OCI-LY1 (cell line): Measurements from ENCODE around the gene MEGF6.

Experiments
- H2AFZ ChIP-seq: fragments of 200-600 bp; sonication (generic), shearing (Covaris generic); 2 replicates; pipeline ENCODE4 v1.6.0; 2014; ENCODE audit warnings: antibody characterized with exemption, mild to moderate bottlenecking, low read length
- H3F3A ChIP-seq: fragments of 200-600 bp; sonication (generic), shearing (Covaris generic); 2 replicates; pipeline ENCODE4 v1.6.0; 2014; ENCODE audit warnings: mild to moderate bottlenecking, antibody characterized with exemption, low read length, moderate library complexity; ENCODE audit not compliant: insufficient read depth
- H3K27ac ChIP-seq: fragments of 200-600 bp; sonication (generic); 2 replicates; pipeline ENCODE4 v1.5.1; 2014; ENCODE audit warnings: low read length, mixed run types, mild to moderate bottlenecking, low read depth; ENCODE audit not compliant: poor library complexity, severe bottlenecking
- H3K27me3 ChIP-seq: fragments of 200-600 bp; sonication (generic); 2 replicates; pipeline ENCODE4 v1.6.0; 2014; ENCODE audit warnings: antibody characterized with exemption, mild to moderate bottlenecking, low read length, moderate library complexity; ENCODE audit not compliant: insufficient read depth
- H3K36me3 ChIP-seq: fragments of 200-600 bp; sonication (generic); 2 replicates; pipeline ENCODE4 v1.6.1; 2014; ENCODE audit warnings: mild to moderate bottlenecking, antibody characterized with exemption, low read length, moderate library complexity, mixed read lengths; ENCODE audit not compliant: insufficient read depth
- H3K4me1 ChIP-seq: fragments of 200-600 bp; sonication (generic); 2 replicates; pipeline ENCODE4 v1.5.1; 2014; ENCODE audit warnings: mild to moderate bottlenecking, low read length, moderate library complexity; ENCODE audit not compliant: insufficient read depth, severe bottlenecking
- H3K4me2 ChIP-seq: fragments of 200-600 bp; sonication (generic), shearing (Covaris generic); 2 replicates; pipeline ENCODE4 v1.6.1; 2014; ENCODE audit warnings: low read length
- H3K4me3 ChIP-seq: fragments of 200-600 bp; sonication (generic); 2 replicates; pipeline ENCODE4 v1.5.1; 2014; ENCODE audit warnings: low read length, low read depth, mild to moderate bottlenecking, mixed read lengths; ENCODE audit not compliant: poor library complexity, severe bottlenecking
- H3K79me2 ChIP-seq: fragments of 200-600 bp; shearing (Covaris generic); 2 replicates; pipeline ENCODE4 v1.6.1; 2016; ENCODE audit warnings: mixed run types, low read length, mixed read lengths; ENCODE audit not compliant: insufficient read depth
- H3K9ac ChIP-seq: fragments of 200-600 bp; sonication (generic), shearing (Covaris generic); 2 replicates; pipeline ENCODE4 v1.6.1; 2014; ENCODE audit warnings: mild to moderate bottlenecking, low read length, mixed read lengths
- H3K9me2 ChIP-seq: fragments of 200-600 bp; sonication (generic), shearing (Covaris generic); 2 replicates; pipeline ENCODE4 v1.6.1; 2014; ENCODE audit warnings: low read depth, mild to moderate bottlenecking, low read length, mixed read lengths
- H3K9me3 ChIP-seq: fragments of 200-600 bp; shearing (Covaris generic); 2 replicates; pipeline ENCODE4 v1.6.1; 2014; ENCODE audit warnings: low read length, mixed read lengths
- H4K20me1 ChIP-seq: fragments of 200-600 bp; sonication (generic), shearing (Covaris generic); 2 replicates; pipeline ENCODE4 v1.6.0; 2016; ENCODE audit warnings: mild to moderate bottlenecking, low read length; ENCODE audit not compliant: insufficient read depth
- CTCF ChIP-seq: fragments of 200-600 bp; sonication (generic), shearing (Covaris generic); IDR thresholded peaks from 2 replicates; pipeline ENCODE4 v1.5.1; 2017; ENCODE audit warnings: mild to moderate bottlenecking, antibody characterized with exemption, low read length, moderate library complexity, mixed read lengths
- EZH2 ChIP-seq: fragments of 200-600 bp; sonication (generic), shearing (Covaris generic); IDR thresholded peaks from 2 replicates; pipeline ENCODE4 v1.8.0; 2017; ENCODE audit warnings: borderline replicate concordance, mixed run types, mild to moderate bottlenecking, antibody characterized with exemption, low read length, moderate library complexity, mixed read lengths

Gene MEGF6

GRCh38 chr1:3614755-3615742 is 3.7 kb upstream of the MEGF6 start:
- H3K4me1 ChIP-seq = no peaks in the 10 kb centered on the region
- TF ChIP-seq EZH2 = no peak
- TF ChIP-seq CTCF = peak; percentile 61
- no peaks in the 10 kb centered on the region for H3F3A ChIP-seq
- H3K9me3 ChIP-seq = no peaks in the 10 kb centered on the region
- no peaks in the 10 kb centered on the region for H3K9me2 ChIP-seq
- no peaks in the 10 kb centered on the region for H3K79me2 ChIP-seq
- H3K27me3 ChIP-seq = 0 out of 2 replicates have a peak, but pooled peaks cover 14% of the 10 kb centered on the region
- H3K4me2 ChIP-seq = no peak overlapping the region
- no peak overlapping the region for H2AFZ ChIP-seq
- no peak overlapping the region for H3K9ac ChIP-seq
- H3K36me3 ChIP-seq = no peaks in the 10 kb centered on the region
- H4K20me1 ChIP-seq = no peaks in the 10 kb centered on the region
- H3K27ac ChIP-seq = no peak overlapping the region
- H3K4me3 ChIP-seq = no peak overlapping the region

DNA sequence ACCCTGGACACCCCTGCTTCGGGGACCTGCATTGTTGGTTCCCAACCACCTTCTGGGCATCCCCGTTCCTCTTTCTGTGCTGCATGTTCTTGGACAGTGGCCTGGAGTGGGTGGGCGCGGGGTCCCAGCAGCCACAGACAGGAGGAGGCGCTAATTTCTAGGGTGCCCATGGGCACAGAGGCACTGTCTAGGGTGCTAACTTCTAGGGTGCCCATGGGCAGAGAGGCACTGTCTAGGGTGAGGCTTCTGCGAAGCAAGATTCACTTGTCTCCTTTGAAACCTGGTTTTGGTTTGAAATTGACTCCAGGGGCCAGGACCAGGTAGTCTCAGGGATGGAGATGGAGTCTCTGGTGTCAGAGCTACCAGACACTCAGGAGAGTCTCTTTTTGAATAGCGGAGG is 815 bp upstream of the MEGF6 start:
- Histone ChIP-seq H3K4me2 (no peak overlapping the region), H3K27ac (no peak overlapping the region), H4K20me1 (no peaks in the 10 kb centered on the region), H3K36me3 (no peaks in the 10 kb centered on the region), H3F3A (no peaks in the 10 kb centered on the region), H3K9me3 (no peaks in the 10 kb centered on the region), H3K27me3 (0 out of 2 replicates have a peak, but pooled peaks cover 14% of the 10 kb centered on the region), H3K4me3 (no peak overlapping the region), H3K79me2 (no peaks in the 10 kb centered on the region), H2AFZ (no peak overlapping the region), H3K4me1 (no peaks in the 10 kb centered on the region), H3K9me2 (no peaks in the 10 kb centered on the region), H3K9ac (no peak overlapping the region)
- TF ChIP-seq CTCF (no peak), EZH2 (no peak)

DNA sequence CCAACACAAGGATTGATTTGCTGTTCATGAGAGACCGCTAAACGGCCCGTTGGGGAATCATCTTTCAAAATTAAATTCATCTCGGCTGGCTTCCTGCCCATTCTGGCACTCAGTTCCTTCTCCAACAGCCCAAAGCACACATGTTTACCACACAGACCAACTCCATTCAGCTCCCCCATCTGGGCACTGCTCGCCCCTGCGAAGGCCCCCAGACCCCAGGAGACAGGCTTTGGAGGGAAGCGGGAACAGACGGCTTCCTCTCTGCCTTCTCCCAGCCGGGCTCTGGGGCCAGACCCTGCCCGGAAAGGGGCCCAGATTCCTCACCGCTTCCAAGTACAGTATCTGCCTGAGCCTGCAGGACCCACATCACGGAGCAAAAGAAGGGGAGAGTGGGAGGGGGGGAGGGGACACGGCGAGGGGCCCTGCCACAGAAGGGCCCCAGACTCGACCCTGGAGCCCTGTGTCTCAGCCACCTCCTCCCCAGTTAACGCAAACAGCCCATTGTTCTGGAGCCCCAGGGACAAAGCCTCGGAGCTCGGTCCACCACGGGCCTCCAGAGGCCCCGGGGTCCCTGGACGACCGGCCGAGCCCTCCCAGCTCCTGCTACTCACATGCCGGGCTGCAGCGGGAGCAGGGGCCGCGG is 660 bp downstream of the MEGF6 start:
- no peak overlapping the region for H3K4me3 ChIP-seq
- 0 out of 2 replicates have a peak, but pooled peaks cover 7% of the 10 kb centered on the region for H3K27me3 ChIP-seq
- no peaks in the 10 kb centered on the region for H3K9me2 ChIP-seq
- no peaks in the 10 kb centered on the region for H3K9me3 ChIP-seq
- no peak overlapping the region for H3K4me2 ChIP-seq
- no peaks in the 10 kb centered on the region for H3K4me1 ChIP-seq
- H3K27ac ChIP-seq = no peak overlapping the region
- H3F3A ChIP-seq = no peaks in the 10 kb centered on the region
- no peaks in the 10 kb centered on the region for H4K20me1 ChIP-seq
- no peaks in the 10 kb centered on the region for H3K79me2 ChIP-seq
- no peak overlapping the region for H2AFZ ChIP-seq
- TF ChIP-seq CTCF = no peak
- TF ChIP-seq EZH2 = no peak
- H3K36me3 ChIP-seq = no peaks in the 10 kb centered on the region
- no peak overlapping the region for H3K9ac ChIP-seq
